T-helper 2 cell treated with Interferon-gamma antibody and Interleukin-4, amounts not matched to agents 100 ng/mL and 5 ng/mL, for 36 hours (primary cell): ENCODE data around the gene DNAAF5. TPM values are rescaled to one million over a fixed set of nuclear protein-coding genes. Genes with fewer than 3 reads are reported as not detected.
"Not testable (repeated sequence)": the region's sequence is repeated elsewhere in the genome, so short reads cannot be mapped to it uniquely, and the experiment has no call there.

Experiments used
- intact Hi-C: fragments of 100-400 bp; cut with micrococcal nuclease; formaldehyde crosslinking; loops from one replicate; pipeline ENCODE4 v1.15.1; 2023
- total RNA-seq: library from RNA; stranded (reverse); gene quantifications from 2 replicates; pipeline ENCODE4 v1.2.3, GENCODE V29; 2022

DNAAF5 gene
- total RNA-seq, 1 donor from 2014 or later: 25.7 TPM

- intact Hi-C loops: no loop called here
These were observed 54.0 kb downstream of the DNAAF5 start for GRCh38 chr7:780516-780915.

- intact Hi-C loops: no loop called here
These were observed 54.8 kb downstream of the DNAAF5 start for GRCh38 chr7:781186-781849.

GRCh38 chr7:781936-782529 is 55.5 kb downstream of the DNAAF5 start:
- intact Hi-C loops: no loop called here

- intact Hi-C loops: no loop called here
These were observed 56.4 kb downstream of the DNAAF5 start for GRCh38 chr7:782718-783449.

DNA sequence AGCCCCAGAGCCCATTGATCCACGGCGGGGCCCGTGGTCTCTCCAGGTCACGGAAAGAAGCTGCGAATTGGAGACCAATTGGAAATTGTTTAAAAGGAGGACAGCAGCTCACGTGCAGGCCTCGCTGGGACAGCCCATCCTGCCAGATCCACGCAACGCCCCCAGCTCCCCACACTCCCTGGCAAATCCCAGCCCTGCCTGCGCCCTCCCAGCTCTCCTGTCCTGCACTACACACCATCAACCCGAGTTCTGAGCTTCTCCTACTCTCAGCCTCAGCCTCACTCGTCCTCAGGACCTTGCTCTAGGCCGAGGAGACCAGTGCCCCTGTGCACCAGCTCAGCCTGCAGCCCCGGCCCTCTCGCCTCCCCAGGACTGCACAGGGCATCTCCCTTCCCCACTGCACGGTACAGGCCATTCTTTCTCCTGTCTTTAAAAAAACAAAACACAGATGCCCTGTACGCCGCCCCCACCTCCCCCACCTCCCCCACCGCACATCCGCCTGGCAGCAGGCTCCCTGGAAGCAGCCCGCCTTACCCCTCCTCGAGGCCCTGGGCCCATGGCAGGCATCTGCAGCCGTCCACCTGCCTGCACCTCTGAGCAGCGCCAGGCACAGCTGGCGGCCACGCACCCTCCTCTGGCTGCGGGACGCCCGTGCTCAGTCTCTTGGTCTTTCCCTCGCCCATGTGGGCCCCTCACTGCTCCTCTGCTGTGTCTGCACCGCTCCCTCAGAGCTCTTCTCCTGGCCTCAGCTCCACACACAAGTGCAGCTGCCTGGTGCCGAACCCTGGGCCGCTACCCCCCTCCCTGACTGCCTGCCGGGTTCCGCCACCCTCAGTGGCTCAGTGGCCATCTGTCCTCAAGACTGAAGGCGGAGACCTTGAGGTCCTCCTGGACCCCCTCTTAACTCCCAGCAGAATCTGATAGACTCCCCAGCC is 57.3 kb downstream of the DNAAF5 start:
- intact Hi-C loops: no loop called here

DNA sequence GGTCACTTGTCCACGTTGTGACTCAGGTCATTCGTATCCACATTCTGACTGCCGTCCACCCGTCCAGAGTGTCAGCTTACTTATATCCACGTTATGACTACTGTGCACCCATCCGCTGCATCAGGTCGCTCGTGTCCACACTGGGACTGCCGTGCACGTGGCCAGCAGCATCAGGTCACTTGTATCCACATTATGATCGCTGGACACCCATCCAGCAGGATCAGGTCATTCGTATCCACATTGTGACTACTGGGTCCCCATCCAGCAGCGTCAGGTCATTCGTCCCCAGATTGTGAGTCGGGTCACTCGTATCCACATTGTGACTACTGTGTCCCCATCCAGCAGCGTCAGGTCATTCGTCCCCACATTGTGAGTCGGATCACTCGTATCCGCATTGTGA is 58.5 kb downstream of the DNAAF5 start:
- intact Hi-C loops: loop anchor here (5.0 kb wide), 2 partner anchors 167 to 463 kb away; partner anchors contain the start of gene ADAP1

DNA sequence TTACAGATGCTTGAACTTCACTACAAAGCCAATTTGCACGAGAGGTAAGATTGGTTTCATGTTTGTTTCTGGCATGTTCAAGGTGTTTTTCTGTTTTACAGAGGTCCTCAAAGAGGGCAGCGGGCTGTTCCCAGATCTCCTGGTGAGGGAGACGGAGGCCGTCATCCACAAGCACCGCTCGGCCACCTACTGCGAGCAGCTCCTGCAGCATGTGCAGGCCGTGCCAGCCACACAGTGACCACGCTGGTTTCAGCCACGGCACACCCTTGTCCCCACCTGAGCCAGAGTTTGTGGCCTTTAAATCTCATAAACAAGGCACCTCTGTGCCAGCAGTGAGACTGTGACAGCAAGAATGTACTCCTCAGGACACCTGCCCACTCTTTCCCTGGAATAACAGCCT is 58.9 kb downstream of the DNAAF5 start:
- intact Hi-C loops: loop anchor here (5.0 kb wide), 2 partner anchors 167 to 463 kb away; partner anchors contain the start of gene ADAP1

DNA sequence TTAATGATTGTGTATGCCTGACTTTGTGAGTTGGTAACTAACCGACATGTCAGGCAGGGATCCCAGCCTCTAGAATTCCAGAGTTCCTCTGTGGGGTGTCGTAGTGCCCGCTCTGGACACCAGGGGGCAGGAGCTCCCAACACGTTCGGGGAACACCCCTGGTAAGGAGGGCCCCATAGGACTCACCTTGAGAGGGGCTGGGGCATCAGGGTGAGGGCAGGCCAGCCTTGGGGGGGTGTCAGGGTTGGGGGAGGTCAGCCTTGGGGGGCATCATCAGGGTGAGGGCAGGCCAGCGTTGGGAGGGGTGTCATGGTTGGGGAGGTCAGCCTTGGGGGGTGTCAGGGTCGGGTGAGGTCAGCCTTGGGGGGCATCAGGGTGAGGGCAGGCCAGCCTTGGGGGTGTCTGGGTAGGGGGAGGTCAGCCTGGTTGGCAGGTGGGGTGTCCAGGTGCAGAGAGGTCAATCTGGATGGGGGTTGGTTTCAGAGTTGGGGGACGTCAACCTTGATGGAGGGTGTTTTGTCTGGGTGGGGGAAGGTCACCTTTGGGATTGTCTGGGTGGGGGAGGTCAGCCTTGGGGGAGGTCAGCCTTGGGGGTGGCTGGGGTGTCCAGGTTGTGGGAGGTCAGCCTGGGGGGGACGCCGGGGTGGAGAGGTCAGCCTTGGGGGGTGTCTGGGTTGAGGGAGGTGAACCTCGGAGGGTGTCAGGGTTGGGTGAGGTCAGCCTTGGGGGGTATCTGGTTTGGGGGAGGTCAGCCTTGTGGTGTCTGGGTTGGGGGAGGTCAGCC is 60.2 kb downstream of the DNAAF5 start:
- intact Hi-C loops: loop anchor here (5.0 kb wide), 2 partner anchors 166 to 464 kb away; partner anchors contain the start of gene ADAP1

- intact Hi-C loops: loop anchor here (5.0 kb wide), 2 partner anchors 165 to 465 kb away; partner anchors contain the start of gene ADAP1
These were observed 61.1 kb downstream of the DNAAF5 start for GRCh38 chr7:787332-788240.

- intact Hi-C loops: no loop called here
These were observed 65.0 kb downstream of the DNAAF5 start for GRCh38 chr7:791519-791918.

GRCh38 chr7:794207-794606 is 67.7 kb downstream of the DNAAF5 start:
- intact Hi-C loops: no loop called here

DNA sequence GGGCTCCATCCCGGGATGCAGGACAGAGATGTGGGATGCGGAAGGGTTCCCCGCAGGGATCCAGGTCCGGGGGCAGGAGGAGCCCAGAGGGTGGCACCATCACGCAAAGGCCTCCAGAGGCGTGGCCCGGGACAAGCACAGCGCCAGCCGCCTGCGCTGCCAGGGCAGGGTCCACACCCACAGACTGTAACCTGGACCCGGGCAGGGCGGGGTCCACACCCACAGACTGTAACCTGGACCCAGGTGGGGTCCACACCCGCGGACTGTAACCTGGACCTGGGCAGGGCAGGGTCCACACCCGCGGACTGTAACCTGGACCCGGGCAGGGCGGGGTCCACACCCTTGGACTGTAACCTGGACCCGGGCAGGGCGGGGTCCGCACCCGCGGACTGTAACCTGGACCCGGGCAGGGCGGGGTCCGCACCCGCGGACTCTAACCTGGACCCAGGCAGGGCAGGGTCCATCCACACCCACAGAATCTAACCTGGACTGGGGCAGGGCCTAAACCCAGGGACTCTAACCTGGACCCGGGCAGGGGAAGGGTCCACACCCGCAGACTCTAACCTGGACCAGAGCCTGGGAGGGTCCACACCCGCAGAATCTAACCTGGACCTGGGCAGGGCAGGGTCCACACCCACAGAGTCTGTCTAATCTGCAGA is 68.3 kb downstream of the DNAAF5 start:
- intact Hi-C loops: no loop called here

GRCh38 chr7:796434-797169 is 70.1 kb downstream of the DNAAF5 start:
- intact Hi-C loops: not testable (repeated sequence)

GRCh38 chr7:798921-799470 is 72.5 kb downstream of the DNAAF5 start:
- intact Hi-C loops: no loop called here

DNA sequence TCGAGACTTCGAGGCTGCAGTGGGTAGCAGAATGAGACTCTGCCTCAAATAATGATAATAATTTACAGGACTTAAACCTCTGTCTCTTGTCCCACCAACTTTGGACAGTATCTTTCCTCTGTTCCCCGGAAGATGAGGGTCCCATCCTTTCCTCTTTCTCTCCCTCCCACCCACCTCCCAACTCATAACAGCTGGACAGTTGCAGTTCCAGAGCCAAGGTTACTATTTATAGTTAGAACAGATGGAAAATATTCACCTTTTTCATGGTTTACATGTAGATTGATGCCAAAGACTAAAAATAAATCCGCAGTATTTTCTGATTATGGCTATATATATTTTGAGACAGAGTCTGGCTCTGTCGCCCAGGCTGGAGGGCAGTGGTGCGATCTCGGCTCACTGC is 74.2 kb downstream of the DNAAF5 start:
- intact Hi-C loops: no loop called here

GRCh38 chr7:801351-801750 is 74.9 kb downstream of the DNAAF5 start:
- intact Hi-C loops: not testable (repeated sequence)

GRCh38 chr7:801940-802381 is 75.5 kb downstream of the DNAAF5 start:
- intact Hi-C loops: no loop called here
